RWPE1 (cell line): ENCODE data around the gene CCL18.
"Not testable (repeated sequence)": the region's sequence is repeated elsewhere in the genome, so short reads cannot be mapped to it uniquely, and the experiment has no call there.

Experiments
- CTCF ChIA-PET: fragments of 350-600 bp; sonication (Branson Sonifier 250); formaldehyde crosslinking; extraction: SDS; loops from one replicate; lab custom pipeline; 2021; lab: Yijun Ruan, JAX
- POLR2A ChIA-PET: fragments of 400-600 bp; formaldehyde crosslinking; extraction: SDS; loops from one replicate; lab custom pipeline; 2020; ENCODE audit warnings: antibody characterized with exemption; ENCODE audit not compliant: low non-redundant PET; lab: Yijun Ruan, JAX
- DNase-seq: peaks from one replicate; pipeline ENCODE4 v3.0.0; 2012; ENCODE audit warnings: low spot score
- H3K27ac ChIP-seq: fragments of 450-650 bp; 2 replicates; pipeline ENCODE4 v1.5.1; 2017
- TF ChIP-seq, protein P1 (sequence below): fragments of 450-650 bp; conservative IDR thresholded peaks from 2 replicates; pipeline ENCODE4 v1.5.1; 2017; ENCODE audit warnings: low read depth, mild to moderate bottlenecking

The CCL18 gene

DNA sequence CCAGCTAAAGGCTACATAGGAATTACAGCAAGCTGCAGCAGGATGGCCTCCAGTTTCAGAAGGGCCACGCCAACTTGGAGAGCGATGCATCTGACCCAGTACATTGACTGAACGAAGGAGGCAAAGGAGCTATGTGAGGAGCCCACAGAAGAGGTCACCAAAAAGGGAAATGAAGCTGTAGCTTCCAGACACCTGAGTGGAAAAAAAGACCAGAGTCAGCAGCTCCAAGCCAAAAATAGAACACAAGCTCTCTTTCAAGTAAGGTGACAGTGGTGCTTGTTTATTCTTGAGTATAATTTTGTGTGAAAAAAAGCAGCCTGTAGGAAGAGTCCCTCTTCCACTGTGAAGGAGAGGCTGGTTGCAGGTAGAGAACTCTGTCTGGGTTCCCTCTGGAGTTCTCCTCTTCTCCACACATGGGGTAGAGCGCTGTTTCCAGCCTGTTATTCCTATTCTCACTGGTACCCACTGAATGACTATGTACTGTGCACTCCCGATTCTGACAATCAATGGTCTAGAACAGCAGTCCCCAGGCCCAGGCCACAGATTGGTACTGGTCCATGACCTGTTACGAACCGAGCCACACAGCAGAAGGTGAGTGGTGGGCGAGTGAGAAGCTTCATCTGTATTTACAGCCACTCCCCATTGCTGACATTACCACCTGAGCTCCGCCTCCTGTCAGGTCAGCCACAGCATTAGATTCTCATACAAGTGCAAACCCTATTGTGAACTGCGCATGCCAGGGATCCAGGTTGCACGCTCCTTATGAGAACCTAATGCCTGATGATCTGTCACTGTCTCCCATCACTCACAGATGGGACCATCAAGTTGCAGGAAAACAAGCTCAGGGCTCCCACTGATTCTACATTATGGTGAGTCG is 54.6 kb downstream of the CCL18 start:
- no peak for DNase-seq
- no peak overlapping the region for H3K27ac ChIP-seq
- ChIA-PET POLR2A (no interaction called here), CTCF (interaction anchor here (0.7 to 0.8 kb wide), 2 partner anchors 13 to 30 kb away, joined by 4 to 6 read pairs; no protein-coding TSS in a partner anchor)
- TF ChIP-seq, protein P1, sequence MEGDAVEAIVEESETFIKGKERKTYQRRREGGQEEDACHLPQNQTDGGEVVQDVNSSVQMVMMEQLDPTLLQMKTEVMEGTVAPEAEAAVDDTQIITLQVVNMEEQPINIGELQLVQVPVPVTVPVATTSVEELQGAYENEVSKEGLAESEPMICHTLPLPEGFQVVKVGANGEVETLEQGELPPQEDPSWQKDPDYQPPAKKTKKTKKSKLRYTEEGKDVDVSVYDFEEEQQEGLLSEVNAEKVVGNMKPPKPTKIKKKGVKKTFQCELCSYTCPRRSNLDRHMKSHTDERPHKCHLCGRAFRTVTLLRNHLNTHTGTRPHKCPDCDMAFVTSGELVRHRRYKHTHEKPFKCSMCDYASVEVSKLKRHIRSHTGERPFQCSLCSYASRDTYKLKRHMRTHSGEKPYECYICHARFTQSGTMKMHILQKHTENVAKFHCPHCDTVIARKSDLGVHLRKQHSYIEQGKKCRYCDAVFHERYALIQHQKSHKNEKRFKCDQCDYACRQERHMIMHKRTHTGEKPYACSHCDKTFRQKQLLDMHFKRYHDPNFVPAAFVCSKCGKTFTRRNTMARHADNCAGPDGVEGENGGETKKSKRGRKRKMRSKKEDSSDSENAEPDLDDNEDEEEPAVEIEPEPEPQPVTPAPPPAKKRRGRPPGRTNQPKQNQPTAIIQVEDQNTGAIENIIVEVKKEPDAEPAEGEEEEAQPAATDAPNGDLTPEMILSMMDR = no peak

DNA sequence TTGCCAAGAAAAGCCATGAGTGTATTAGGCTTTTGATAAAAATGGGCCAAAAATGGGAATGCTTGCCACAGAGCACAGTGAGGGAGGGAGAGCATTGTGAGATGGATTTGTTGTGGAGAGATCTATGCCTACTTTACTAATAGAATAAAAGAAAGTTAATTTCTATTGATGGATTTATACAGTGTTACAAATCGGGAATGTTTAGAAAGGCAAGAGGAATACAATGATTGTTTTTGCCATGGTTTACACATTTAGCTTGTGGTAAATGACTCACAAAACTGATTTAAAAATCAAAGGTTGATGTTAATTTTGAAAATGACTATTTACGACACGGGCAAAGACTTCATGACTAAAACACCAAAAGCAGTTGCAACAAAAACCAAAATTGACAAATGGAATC is 56.1 kb downstream of the CCL18 start:
- CTCF ChIA-PET = interaction anchor here (0.6 kb wide), 1 partner anchor 168 kb away, joined by 4 read pairs; no protein-coding TSS in a partner anchor
- no peak for DNase-seq
- no peak overlapping the region for H3K27ac ChIP-seq
- TF ChIP-seq, protein P1 = no peak
- POLR2A ChIA-PET = no interaction called here

DNA sequence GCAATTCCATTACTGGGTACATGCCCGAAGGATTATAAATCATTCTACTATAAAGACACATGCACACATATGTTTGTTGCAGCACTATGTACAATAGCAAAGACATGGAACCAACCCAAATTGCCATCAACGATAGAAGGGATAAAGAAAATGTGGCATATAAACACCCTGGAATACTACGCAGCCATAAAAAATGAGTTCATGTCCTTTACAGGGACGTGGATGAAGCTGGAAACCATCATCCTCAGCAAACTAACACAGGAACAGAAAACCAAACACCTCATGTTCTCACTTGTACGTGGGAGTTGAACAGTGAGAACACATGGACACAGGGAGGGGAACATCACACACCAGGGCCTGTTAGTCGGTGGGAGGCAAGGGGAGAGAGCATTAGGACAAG is 57.0 kb downstream of the CCL18 start:
- DNase-seq, H3K27ac ChIP-seq, CTCF ChIA-PET, POLR2A ChIA-PET: not testable (repeated sequence)
